NCI-H1436 treated with DMSO at 0.1 percent for 48 hours (cell line): ENCODE data around the gene SEC16B.

Experiments
- DNase-seq: peaks from one replicate; lab custom pipeline; 2025; lab: John Stamatoyannopoulos, UW

The SEC16B gene

GRCh38 chr1:177902266-177902665, 67.6 kb downstream of the SEC16B start:
- DNase-seq, result peak; percentile 22

GRCh38 chr1:177897998-177898654, 71.7 kb downstream of the SEC16B start:
- DNase-seq, result no peak

GRCh38 chr1:177897281-177897997, 72.4 kb downstream of the SEC16B start:
- DNase-seq, result no peak
